Measurements from ENCODE around the gene GAB2.

- TF ChIP-seq, protein P1, sequence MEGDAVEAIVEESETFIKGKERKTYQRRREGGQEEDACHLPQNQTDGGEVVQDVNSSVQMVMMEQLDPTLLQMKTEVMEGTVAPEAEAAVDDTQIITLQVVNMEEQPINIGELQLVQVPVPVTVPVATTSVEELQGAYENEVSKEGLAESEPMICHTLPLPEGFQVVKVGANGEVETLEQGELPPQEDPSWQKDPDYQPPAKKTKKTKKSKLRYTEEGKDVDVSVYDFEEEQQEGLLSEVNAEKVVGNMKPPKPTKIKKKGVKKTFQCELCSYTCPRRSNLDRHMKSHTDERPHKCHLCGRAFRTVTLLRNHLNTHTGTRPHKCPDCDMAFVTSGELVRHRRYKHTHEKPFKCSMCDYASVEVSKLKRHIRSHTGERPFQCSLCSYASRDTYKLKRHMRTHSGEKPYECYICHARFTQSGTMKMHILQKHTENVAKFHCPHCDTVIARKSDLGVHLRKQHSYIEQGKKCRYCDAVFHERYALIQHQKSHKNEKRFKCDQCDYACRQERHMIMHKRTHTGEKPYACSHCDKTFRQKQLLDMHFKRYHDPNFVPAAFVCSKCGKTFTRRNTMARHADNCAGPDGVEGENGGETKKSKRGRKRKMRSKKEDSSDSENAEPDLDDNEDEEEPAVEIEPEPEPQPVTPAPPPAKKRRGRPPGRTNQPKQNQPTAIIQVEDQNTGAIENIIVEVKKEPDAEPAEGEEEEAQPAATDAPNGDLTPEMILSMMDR (conservative IDR thresholded peaks at IDR 0.05; ENCODE audit: low read depth, low read length) = no peak
- TF ChIP-seq RAD21 (IDR thresholded peaks at IDR 0.05; ENCODE audit: low read length) = no peak
- no peak for TF ChIP-seq POLR2A (IDR thresholded peaks at IDR 0.05; ENCODE audit: low read depth, low read length)
These were observed 167.5 kb downstream of the GAB2 start for GRCh38 chr11:78250099-78250498.

Data from IMR-90 (cell line).